ENCODE data around the gene PAFAH2. TPM values are rescaled to one million over a fixed set of nuclear protein-coding genes. Genes with fewer than 3 reads are reported as not detected.

Gene PAFAH2
- total and polyA plus RNA-seq, 7 experiments from 2014 or later: 11.4 to 36.0 (median 19.5) TPM

GRCh38 chr1:26044414-26044813 is 46.6 kb upstream of the PAFAH2 start:
- peak overlapping the region in 1 of 10 donors; percentile 69 for H3K4me3 Mint-ChIP-seq
- no peaks in the 10 kb centered on the region for H3K9me3 Mint-ChIP-seq
- Histone ChIP-seq H3K27ac (ENCODE audit: low read depth, low read length) (no peak overlapping the region), H3K9me3 (ENCODE audit: control insufficient read depth in 2 of 3, low read length in 3 of 3) (no peaks in the 10 kb centered on the region), H3K4me3 (ENCODE audit: low read length) (no peak overlapping the region), H3K4me1 (ENCODE audit: control insufficient read depth in 2 of 2, insufficient read depth in 2 of 2, low read length in 2 of 2) (no peaks in the 10 kb centered on the region), H3K36me3 (ENCODE audit: control insufficient read depth in 2 of 3, insufficient read depth in 3 of 3, low read length in 3 of 3) (no peaks in the 10 kb centered on the region), H3K27me3 (ENCODE audit: control insufficient read depth in 2 of 2, insufficient read depth in 2 of 2, low read length in 2 of 2) (peaks cover 0 to 3% of the 10 kb centered on the region in 2 donors)
- ChIA-PET POLR2A (no interaction called here), CTCF (interaction anchor here (0.6 to 2.3 kb wide), 2 partner anchors 8 to 1793 kb away, joined by 3 to 10 read pairs; no protein-coding TSS in a partner anchor)
- no peak for DNase-seq
- intact Hi-C loops (cut with micrococcal nuclease): no loop called here
- H3K27me3 Mint-ChIP-seq: peaks cover 34 to 66% (median 50%) of the 10 kb centered on the region in 5 donors
- H3K27ac Mint-ChIP-seq: no peak overlapping the region
- H3K36me3 Mint-ChIP-seq: peaks cover 0 to 5% (median 0%) of the 10 kb centered on the region in 5 donors
- no peak for ATAC-seq
- peaks cover 0 to 7% (median 2%) of the 10 kb centered on the region in 7 donors for H3K4me1 Mint-ChIP-seq

- H3K27me3 ChIP-seq (ENCODE audit: control insufficient read depth in 2 of 2, insufficient read depth in 2 of 2, low read length in 2 of 2): peaks cover 0 to 3% of the 10 kb centered on the region in 2 donors
- H3K27ac ChIP-seq (ENCODE audit: low read depth, low read length): no peak overlapping the region
- Mint-ChIP-seq H3K27ac (no peak overlapping the region), H3K4me3 (no peak overlapping the region), H3K36me3 (peaks cover 0 to 5% (median 0%) of the 10 kb centered on the region in 5 donors), H3K27me3 (peaks cover 27 to 59% (median 43%) of the 10 kb centered on the region in 5 donors), H3K9me3 (no peaks in the 10 kb centered on the region), H3K4me1 (peaks cover 0 to 7% (median 2%) of the 10 kb centered on the region in 7 donors)
- H3K36me3 ChIP-seq (ENCODE audit: control insufficient read depth in 2 of 3, insufficient read depth in 3 of 3, low read length in 3 of 3): no peaks in the 10 kb centered on the region
- no peaks in the 10 kb centered on the region for H3K9me3 ChIP-seq (ENCODE audit: control insufficient read depth in 2 of 3, low read length in 3 of 3)
- CTCF ChIA-PET: interaction anchor here (2.3 kb wide), 1 partner anchor 7 kb away, joined by 10 read pairs; no protein-coding TSS in a partner anchor
- ATAC-seq (no peak), DNase-seq (no peak)
- POLR2A ChIA-PET: no interaction called here
- H3K4me3 ChIP-seq (ENCODE audit: low read length): no peak overlapping the region
- no peaks in the 10 kb centered on the region for H3K4me1 ChIP-seq (ENCODE audit: control insufficient read depth in 2 of 2, insufficient read depth in 2 of 2, low read length in 2 of 2)
- intact Hi-C loops (cut with micrococcal nuclease): no loop called here
These were observed 45.9 kb upstream of the PAFAH2 start for GRCh38 chr1:26043765-26044164.

- peaks cover 18 to 42% (median 28%) of the 10 kb centered on the region in 5 donors for H3K27me3 Mint-ChIP-seq
- ATAC-seq (no peak), DNase-seq (no peak)
- peaks cover 0 to 5% (median 0%) of the 10 kb centered on the region in 5 donors for H3K36me3 Mint-ChIP-seq
- ChIA-PET POLR2A (no interaction called here), CTCF (no interaction called here)
- no peak overlapping the region for H3K27ac Mint-ChIP-seq
- H3K36me3 ChIP-seq (ENCODE audit: control insufficient read depth in 2 of 3, insufficient read depth in 3 of 3, low read length in 3 of 3): no peaks in the 10 kb centered on the region
- no peaks in the 10 kb centered on the region for H3K9me3 Mint-ChIP-seq
- H3K4me3 Mint-ChIP-seq: no peak overlapping the region
- intact Hi-C loops (cut with micrococcal nuclease): no loop called here
- no peak overlapping the region for H3K27ac ChIP-seq (ENCODE audit: low read depth, low read length)
- H3K9me3 ChIP-seq (ENCODE audit: control insufficient read depth in 2 of 3, low read length in 3 of 3): no peaks in the 10 kb centered on the region
- H3K27me3 ChIP-seq (ENCODE audit: control insufficient read depth in 2 of 2, insufficient read depth in 2 of 2, low read length in 2 of 2): no peaks in the 10 kb centered on the region
- no peak overlapping the region for H3K4me3 ChIP-seq (ENCODE audit: low read length)
- H3K4me1 ChIP-seq (ENCODE audit: control insufficient read depth in 2 of 2, insufficient read depth in 2 of 2, low read length in 2 of 2): no peaks in the 10 kb centered on the region
- H3K4me1 Mint-ChIP-seq: peaks cover 0 to 7% (median 2%) of the 10 kb centered on the region in 7 donors
These were observed 44.1 kb upstream of the PAFAH2 start for GRCh38 chr1:26041978-26042377.

GRCh38 chr1:26041401-26041800 is 43.5 kb upstream of the PAFAH2 start:
- peaks cover 0 to 5% (median 0%) of the 10 kb centered on the region in 5 donors for H3K36me3 Mint-ChIP-seq
- intact Hi-C loops (cut with micrococcal nuclease): no loop called here
- no peak for ATAC-seq
- H3K4me3 Mint-ChIP-seq: no peak overlapping the region
- H3K4me1 Mint-ChIP-seq: peaks cover 0 to 7% (median 2%) of the 10 kb centered on the region in 7 donors
- Histone ChIP-seq H3K4me1 (ENCODE audit: control insufficient read depth in 2 of 2, insufficient read depth in 2 of 2, low read length in 2 of 2) (no peaks in the 10 kb centered on the region), H3K27ac (ENCODE audit: low read depth, low read length) (no peak overlapping the region), H3K27me3 (ENCODE audit: control insufficient read depth in 2 of 2, insufficient read depth in 2 of 2, low read length in 2 of 2) (no peaks in the 10 kb centered on the region), H3K4me3 (ENCODE audit: low read length) (no peak overlapping the region), H3K9me3 (ENCODE audit: control insufficient read depth in 2 of 3, low read length in 3 of 3) (no peaks in the 10 kb centered on the region), H3K36me3 (ENCODE audit: control insufficient read depth in 2 of 3, insufficient read depth in 3 of 3, low read length in 3 of 3) (no peaks in the 10 kb centered on the region)
- H3K9me3 Mint-ChIP-seq: no peaks in the 10 kb centered on the region
- H3K27me3 Mint-ChIP-seq: peaks cover 12 to 39% (median 25%) of the 10 kb centered on the region in 5 donors
- CTCF ChIA-PET: no interaction called here
- no peak overlapping the region for H3K27ac Mint-ChIP-seq
- no peak for DNase-seq
- POLR2A ChIA-PET: no interaction called here

- CTCF ChIA-PET: no interaction called here
- no peak overlapping the region for H3K27ac ChIP-seq (ENCODE audit: low read depth, low read length)
- peaks cover 0 to 32% (median 8%) of the 10 kb centered on the region in 5 donors for H3K27me3 Mint-ChIP-seq
- H3K27ac Mint-ChIP-seq: no peak overlapping the region
- intact Hi-C loops (cut with micrococcal nuclease): loop anchor here (5.0 to 10.0 kb wide), 4 partner anchors 196 to 378 kb away; partner anchors contain the start of genes CEP85 (in 1 of the 2) and UBXN11 (in 1 of the 2)
- no peak for DNase-seq
- H3K9me3 ChIP-seq (ENCODE audit: control insufficient read depth in 2 of 3, low read length in 3 of 3): no peaks in the 10 kb centered on the region
- no peaks in the 10 kb centered on the region for H3K27me3 ChIP-seq (ENCODE audit: control insufficient read depth in 2 of 2, insufficient read depth in 2 of 2, low read length in 2 of 2)
- peaks cover 5 to 6% of the 10 kb centered on the region in 2 donors for H3K4me1 ChIP-seq (ENCODE audit: control insufficient read depth in 2 of 2, insufficient read depth in 2 of 2, low read length in 2 of 2)
- peaks cover 0 to 4% (median 0%) of the 10 kb centered on the region in 3 experiments for H3K36me3 ChIP-seq (ENCODE audit: control insufficient read depth in 2 of 3, insufficient read depth in 3 of 3, low read length in 3 of 3)
- H3K9me3 Mint-ChIP-seq: peaks cover 0 to 1% (median 0%) of the 10 kb centered on the region in 11 donors
- POLR2A ChIA-PET: interaction anchor here (1.0 kb wide), 1 partner anchor 136 kb away, joined by 3 read pairs; no protein-coding TSS in a partner anchor
- H3K4me3 ChIP-seq (ENCODE audit: low read length): no peak overlapping the region
- H3K36me3 Mint-ChIP-seq: no peaks in the 10 kb centered on the region
- no peak for ATAC-seq
- H3K4me1 Mint-ChIP-seq: peaks cover 0 to 14% (median 8%) of the 10 kb centered on the region in 7 donors
- H3K4me3 Mint-ChIP-seq: no peak overlapping the region
These were observed 41.0 kb upstream of the PAFAH2 start for GRCh38 chr1:26038904-26039303.

GRCh38 chr1:26038477-26038876 is 40.6 kb upstream of the PAFAH2 start:
- Histone ChIP-seq H3K4me1 (ENCODE audit: control insufficient read depth in 2 of 2, insufficient read depth in 2 of 2, low read length in 2 of 2) (peaks cover 5 to 6% of the 10 kb centered on the region in 2 donors), H3K27me3 (ENCODE audit: control insufficient read depth in 2 of 2, insufficient read depth in 2 of 2, low read length in 2 of 2) (no peaks in the 10 kb centered on the region), H3K4me3 (ENCODE audit: low read length) (no peak overlapping the region), H3K27ac (ENCODE audit: low read depth, low read length) (no peak overlapping the region), H3K36me3 (ENCODE audit: control insufficient read depth in 2 of 3, insufficient read depth in 3 of 3, low read length in 3 of 3) (peaks cover 0 to 4% (median 0%) of the 10 kb centered on the region in 3 experiments), H3K9me3 (ENCODE audit: control insufficient read depth in 2 of 3, low read length in 3 of 3) (no peaks in the 10 kb centered on the region)
- no peak for ATAC-seq
- Mint-ChIP-seq H3K36me3 (no peaks in the 10 kb centered on the region), H3K4me3 (peak overlapping the region in 2 of 10 donors; percentile 29 to 34), H3K27ac (peak overlapping the region in 1 of 9 donors; percentile 32), H3K27me3 (peaks cover 0 to 28% (median 5%) of the 10 kb centered on the region in 5 donors), H3K4me1 (peaks cover 0 to 15% (median 8%) of the 10 kb centered on the region in 7 donors), H3K9me3 (peaks cover 0 to 1% (median 0%) of the 10 kb centered on the region in 11 donors)
- no peak for DNase-seq
- intact Hi-C loops (cut with micrococcal nuclease): loop anchor here (5.0 to 10.0 kb wide), 4 partner anchors 196 to 379 kb away; partner anchors contain the start of genes CEP85 (in 1 of the 2) and UBXN11 (in 1 of the 2)
- ChIA-PET CTCF (interaction anchor here (0.6 kb wide), 1 partner anchor 121 kb away, joined by 3 read pairs; no protein-coding TSS in a partner anchor), POLR2A (interaction anchor here (1.0 kb wide), 1 partner anchor 136 kb away, joined by 3 read pairs; no protein-coding TSS in a partner anchor)

Measured in naive thymus-derived CD4-positive, alpha-beta T cell (primary cell).